ENCODE data around the gene LRMDA. TPM values are rescaled to one million over a fixed set of nuclear protein-coding genes. Genes with fewer than 3 reads are reported as not detected.

Gene LRMDA
- total RNA-seq, 1 donor from 2014 or later, result 18.7 TPM

DNA sequence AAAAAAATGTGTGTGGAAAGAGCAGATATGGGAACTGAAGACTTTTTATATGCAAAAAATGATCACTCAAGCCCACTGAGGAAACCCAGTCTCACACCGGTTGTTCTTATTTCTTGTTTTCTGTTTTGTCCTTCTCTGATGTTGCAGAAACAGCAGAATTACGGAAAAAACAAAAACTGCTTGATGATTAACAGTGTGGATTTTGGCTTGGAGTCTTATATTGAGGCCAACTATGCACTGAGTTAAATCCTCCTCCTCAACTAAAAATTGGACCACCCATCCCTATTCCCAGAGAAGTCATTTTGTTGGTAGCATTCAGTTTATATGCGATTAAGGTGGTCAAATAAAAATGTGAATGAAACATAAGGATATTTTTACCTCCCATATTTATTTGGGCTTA is 246.1 kb downstream of the LRMDA start:
- Histone ChIP-seq H3K4me3 (ENCODE audit: low read depth, low read length) (no peak overlapping the region), H3K27me3 (ENCODE audit: control insufficient read depth, insufficient read depth, low read length) (no peaks in the 10 kb centered on the region), H3K36me3 (ENCODE audit: control insufficient read depth, insufficient read depth, low read length) (no peaks in the 10 kb centered on the region)
- no peak for DNase-seq (ENCODE audit: low read depth)
- TF ChIP-seq, protein P1, sequence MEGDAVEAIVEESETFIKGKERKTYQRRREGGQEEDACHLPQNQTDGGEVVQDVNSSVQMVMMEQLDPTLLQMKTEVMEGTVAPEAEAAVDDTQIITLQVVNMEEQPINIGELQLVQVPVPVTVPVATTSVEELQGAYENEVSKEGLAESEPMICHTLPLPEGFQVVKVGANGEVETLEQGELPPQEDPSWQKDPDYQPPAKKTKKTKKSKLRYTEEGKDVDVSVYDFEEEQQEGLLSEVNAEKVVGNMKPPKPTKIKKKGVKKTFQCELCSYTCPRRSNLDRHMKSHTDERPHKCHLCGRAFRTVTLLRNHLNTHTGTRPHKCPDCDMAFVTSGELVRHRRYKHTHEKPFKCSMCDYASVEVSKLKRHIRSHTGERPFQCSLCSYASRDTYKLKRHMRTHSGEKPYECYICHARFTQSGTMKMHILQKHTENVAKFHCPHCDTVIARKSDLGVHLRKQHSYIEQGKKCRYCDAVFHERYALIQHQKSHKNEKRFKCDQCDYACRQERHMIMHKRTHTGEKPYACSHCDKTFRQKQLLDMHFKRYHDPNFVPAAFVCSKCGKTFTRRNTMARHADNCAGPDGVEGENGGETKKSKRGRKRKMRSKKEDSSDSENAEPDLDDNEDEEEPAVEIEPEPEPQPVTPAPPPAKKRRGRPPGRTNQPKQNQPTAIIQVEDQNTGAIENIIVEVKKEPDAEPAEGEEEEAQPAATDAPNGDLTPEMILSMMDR (IDR thresholded peaks at IDR 0.05; ENCODE audit: insufficient read depth, low read length, poor library complexity, severe bottlenecking), result no peak

DNA sequence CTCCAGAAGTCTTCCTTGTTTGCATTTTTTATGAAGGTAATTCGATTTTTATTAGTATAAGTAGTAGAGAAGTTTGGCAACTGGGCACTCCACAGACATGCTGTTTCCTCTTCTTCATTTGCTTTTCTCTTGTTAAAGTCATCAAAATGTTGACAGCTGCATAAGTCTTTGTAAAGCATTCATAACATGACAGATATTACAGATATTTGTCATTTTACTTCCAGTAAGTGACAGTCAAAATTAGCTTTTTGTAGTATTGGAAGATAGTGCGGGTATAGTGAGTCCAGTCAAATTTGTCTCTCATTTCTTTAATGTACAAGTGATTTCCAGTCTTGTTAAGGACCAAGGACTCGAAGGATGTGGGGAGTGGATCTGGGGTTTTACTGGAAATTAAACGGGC is 247.1 kb downstream of the LRMDA start:
- DNase-seq (ENCODE audit: low read depth), result no peak
- TF ChIP-seq, protein P1 (IDR thresholded peaks at IDR 0.05; ENCODE audit: insufficient read depth, low read length, poor library complexity, severe bottlenecking), result no peak
- no peaks in the 10 kb centered on the region for H3K36me3 ChIP-seq (ENCODE audit: control insufficient read depth, insufficient read depth, low read length)
- H3K4me3 ChIP-seq (ENCODE audit: low read depth, low read length), result no peak overlapping the region
- H3K27me3 ChIP-seq (ENCODE audit: control insufficient read depth, insufficient read depth, low read length), result no peaks in the 10 kb centered on the region

DNA sequence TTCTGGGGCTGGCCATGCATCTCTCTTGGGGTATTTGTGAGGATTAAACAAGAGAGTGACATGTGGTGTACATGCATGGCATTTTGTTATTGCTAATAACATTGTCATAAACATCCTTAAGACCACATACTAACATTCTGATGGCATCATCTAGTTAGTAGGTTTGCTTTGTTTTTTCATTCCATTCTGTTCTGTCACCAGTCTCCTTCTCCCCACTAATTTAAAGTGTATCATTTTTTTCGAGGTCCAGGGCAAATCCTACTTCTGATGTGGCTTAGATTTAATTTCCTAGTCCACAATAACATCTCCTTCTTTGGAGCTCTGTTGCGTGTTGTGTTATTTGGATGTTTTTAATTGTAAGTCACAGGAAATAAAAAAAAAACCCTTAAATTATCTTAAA is 248.1 kb downstream of the LRMDA start:
- TF ChIP-seq, protein P1 (IDR thresholded peaks at IDR 0.05; ENCODE audit: insufficient read depth, low read length, poor library complexity, severe bottlenecking), result no peak
- DNase-seq (ENCODE audit: low read depth), result no peak
- H3K27me3 ChIP-seq (ENCODE audit: control insufficient read depth, insufficient read depth, low read length), result no peaks in the 10 kb centered on the region
- H3K36me3 ChIP-seq (ENCODE audit: control insufficient read depth, insufficient read depth, low read length), result no peaks in the 10 kb centered on the region
- no peak overlapping the region for H3K4me3 ChIP-seq (ENCODE audit: low read depth, low read length)

DNA sequence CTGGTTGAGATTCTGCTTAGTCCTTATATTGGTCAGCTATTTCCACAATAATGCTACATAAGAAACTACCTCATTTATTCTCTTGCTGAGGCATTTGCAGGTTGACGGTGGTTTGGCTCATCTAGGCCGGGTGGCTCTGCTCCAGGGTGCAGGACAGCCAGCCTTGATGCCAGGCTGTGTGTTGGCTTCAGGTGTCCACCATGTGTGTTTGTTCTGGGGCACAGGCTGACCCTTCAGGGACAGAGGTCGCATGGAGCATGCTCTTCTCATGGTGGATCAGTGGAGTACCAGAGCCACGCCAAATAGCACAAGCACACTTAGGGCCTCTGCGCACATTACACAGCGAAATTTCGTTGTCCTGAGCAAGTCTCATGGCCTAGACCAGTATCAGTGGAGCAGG is 249.9 kb downstream of the LRMDA start:
- DNase-seq (ENCODE audit: low read depth), result no peak
- TF ChIP-seq, protein P1 (IDR thresholded peaks at IDR 0.05; ENCODE audit: insufficient read depth, low read length, poor library complexity, severe bottlenecking), result no peak

DNA sequence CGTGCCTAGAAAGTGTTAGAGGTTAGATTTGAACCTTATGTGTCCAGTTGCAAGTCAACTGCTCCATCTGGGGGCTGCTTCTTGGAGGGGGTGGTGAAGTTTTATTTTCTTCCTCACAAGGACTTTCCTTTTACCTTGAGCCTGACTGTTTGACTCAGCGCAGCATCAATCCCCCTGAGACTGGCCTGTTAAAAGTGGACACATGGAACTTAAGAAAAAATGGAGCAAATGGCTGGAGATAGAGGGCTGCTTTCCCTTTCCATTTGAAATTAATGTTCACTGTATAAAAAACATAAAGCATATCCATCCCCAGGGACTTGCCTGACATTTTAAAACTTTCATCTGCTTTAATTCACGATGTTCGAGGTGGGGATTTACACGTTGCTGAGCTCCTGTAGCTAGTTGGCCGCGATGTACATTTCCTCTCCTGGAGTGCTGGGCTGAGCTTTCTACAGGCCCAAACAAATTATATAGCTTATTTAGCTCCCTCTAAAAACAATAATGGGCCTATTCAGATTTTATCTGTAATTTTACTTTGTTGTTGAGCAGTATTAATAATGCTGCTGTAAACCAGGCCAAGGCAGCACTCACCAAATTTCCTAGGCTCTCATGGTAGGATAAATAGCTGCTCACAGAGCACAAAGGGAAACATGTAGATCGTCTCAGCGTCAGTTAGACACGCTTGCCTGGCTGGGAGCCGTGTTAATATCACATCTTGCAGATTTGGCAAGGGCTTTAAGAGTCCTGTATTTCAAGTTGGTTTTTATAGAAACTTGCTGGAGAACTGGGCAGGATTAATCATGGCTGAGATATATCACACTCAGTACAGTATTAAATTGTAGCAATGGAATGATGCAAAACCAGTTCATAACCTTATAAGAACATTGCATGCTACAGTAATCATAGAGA is 251.5 kb downstream of the LRMDA start:
- no peak for DNase-seq (ENCODE audit: low read depth)
- TF ChIP-seq, protein P1 (IDR thresholded peaks at IDR 0.05; ENCODE audit: insufficient read depth, low read length, poor library complexity, severe bottlenecking), result no peak
- Histone ChIP-seq H3K4me3 (ENCODE audit: low read depth, low read length) (no peak overlapping the region), H3K36me3 (ENCODE audit: control insufficient read depth, insufficient read depth, low read length) (no peaks in the 10 kb centered on the region), H3K27me3 (ENCODE audit: control insufficient read depth, insufficient read depth, low read length) (no peaks in the 10 kb centered on the region)

More for the DNA sequence above, 249.9 kb downstream of the LRMDA start:
- no peaks in the 10 kb centered on the region for H3K27me3 ChIP-seq (ENCODE audit: control insufficient read depth, insufficient read depth, low read length)
- no peak overlapping the region for H3K4me3 ChIP-seq (ENCODE audit: low read depth, low read length)
- H3K36me3 ChIP-seq (ENCODE audit: control insufficient read depth, insufficient read depth, low read length), result no peaks in the 10 kb centered on the region
